Measurements from ENCODE around the gene MGMT.

MGMT gene

GRCh38 chr10:129695671-129696070, 228.6 kb downstream of the MGMT start:
- no peak for DNase-seq
- H3K27me3 ChIP-seq (ENCODE audit: insufficient read depth, low read depth, severe bottlenecking): no peaks in the 10 kb centered on the region
- no peaks in the 10 kb centered on the region for H3K9me3 ChIP-seq (ENCODE audit: severe bottlenecking)
- H3K36me3 ChIP-seq: no peaks in the 10 kb centered on the region
- no peak for TF ChIP-seq CTCF (IDR thresholded peaks at IDR 0.05; ENCODE audit: low read depth, low read length)
- no peak overlapping the region for H3K27ac ChIP-seq
- H3K4me3 ChIP-seq (ENCODE audit: low read depth, low read length): no peak overlapping the region

GRCh38 chr10:129696636-129697035, 229.6 kb downstream of the MGMT start:
- TF ChIP-seq CTCF (IDR thresholded peaks at IDR 0.05; ENCODE audit: low read depth, low read length): no peak
- no peak overlapping the region for H3K4me3 ChIP-seq (ENCODE audit: low read depth, low read length)
- H3K27me3 ChIP-seq (ENCODE audit: insufficient read depth, low read depth, severe bottlenecking): no peaks in the 10 kb centered on the region
- H3K36me3 ChIP-seq: no peaks in the 10 kb centered on the region
- H3K27ac ChIP-seq: no peak overlapping the region
- no peaks in the 10 kb centered on the region for H3K9me3 ChIP-seq (ENCODE audit: severe bottlenecking)
- DNase-seq: no peak

- no peaks in the 10 kb centered on the region for H3K36me3 ChIP-seq
- no peaks in the 10 kb centered on the region for H3K9me3 ChIP-seq (ENCODE audit: severe bottlenecking)
- TF ChIP-seq CTCF (IDR thresholded peaks at IDR 0.05; ENCODE audit: low read depth, low read length): no peak
- DNase-seq: no peak
- no peak overlapping the region for H3K27ac ChIP-seq
- no peaks in the 10 kb centered on the region for H3K27me3 ChIP-seq (ENCODE audit: insufficient read depth, low read depth, severe bottlenecking)
- H3K4me3 ChIP-seq (ENCODE audit: low read depth, low read length): no peak overlapping the region
Measured at GRCh38 chr10:129697463-129698247, 230.6 kb downstream of the MGMT start.

GRCh38 chr10:129699722-129700340, 232.8 kb downstream of the MGMT start:
- Histone ChIP-seq H3K36me3 (no peaks in the 10 kb centered on the region), H3K27me3 (ENCODE audit: insufficient read depth, low read depth, severe bottlenecking) (no peaks in the 10 kb centered on the region), H3K9me3 (ENCODE audit: severe bottlenecking) (no peaks in the 10 kb centered on the region), H3K27ac (no peak overlapping the region), H3K4me3 (ENCODE audit: low read depth, low read length) (no peak overlapping the region)
- no peak for DNase-seq
- TF ChIP-seq CTCF (IDR thresholded peaks at IDR 0.05; ENCODE audit: low read depth, low read length): no peak

GRCh38 chr10:129702605-129703004, 235.6 kb downstream of the MGMT start:
- no peaks in the 10 kb centered on the region for H3K36me3 ChIP-seq
- no peak overlapping the region for H3K27ac ChIP-seq
- H3K27me3 ChIP-seq (ENCODE audit: insufficient read depth, low read depth, severe bottlenecking): no peaks in the 10 kb centered on the region
- DNase-seq: no peak
- H3K9me3 ChIP-seq (ENCODE audit: severe bottlenecking): no peaks in the 10 kb centered on the region
- no peak for TF ChIP-seq CTCF (IDR thresholded peaks at IDR 0.05; ENCODE audit: low read depth, low read length)
- no peak overlapping the region for H3K4me3 ChIP-seq (ENCODE audit: low read depth, low read length)
